HEK293T (cell line): ENCODE data around the gene POLE3.

Source experiments
- CTCF ChIA-PET: fragments of 350-600 bp; formaldehyde crosslinking; extraction: SDS; loops from one replicate; lab custom pipeline; 2021; ENCODE audit warnings: antibody characterized with exemption, inconsistent platforms; lab: Yijun Ruan, JAX
- POLR2A ChIA-PET: fragments of 350-600 bp; formaldehyde crosslinking; extraction: SDS; loops from one replicate; lab custom pipeline; 2020; ENCODE audit warnings: antibody characterized with exemption, inconsistent platforms; lab: Yijun Ruan, JAX
- DNase-seq: peaks from one replicate; pipeline ENCODE4 v3.0.0; 2012; ENCODE audit warnings: mixed read lengths; ENCODE audit errors: extremely low spot score
- ARNT ChIP-seq: fragments of 450-650 bp; IDR thresholded peaks from 2 replicates; pipeline ENCODE4 v1.6.1; 2017; ENCODE audit warnings: mild to moderate bottlenecking
- BHLHE40 ChIP-seq: fragments of 450-650 bp; IDR thresholded peaks from 2 replicates; pipeline ENCODE4 v1.6.1; 2016; ENCODE audit warnings: mild to moderate bottlenecking, moderate library complexity, borderline replicate concordance
- CTBP1 ChIP-seq: fragments of 450-650 bp; IDR thresholded peaks from 2 replicates; pipeline ENCODE4 v1.6.1; 2016; ENCODE audit warnings: borderline replicate concordance
- ELF4 ChIP-seq: fragments of 450-650 bp; IDR thresholded peaks from 2 replicates; pipeline ENCODE4 v1.6.1; 2017; ENCODE audit warnings: antibody characterized with exemption
- FOXA1 ChIP-seq: fragments of 450-650 bp; IDR thresholded peaks from 2 replicates; pipeline ENCODE4 v1.6.1; 2016; ENCODE audit warnings: mild to moderate bottlenecking
- FOXK2 ChIP-seq: fragments of 450-650 bp; IDR thresholded peaks from 2 replicates; pipeline ENCODE4 v1.6.1; 2016; ENCODE audit warnings: mild to moderate bottlenecking
- FOXM1 ChIP-seq: fragments of 450-650 bp; IDR thresholded peaks from 2 replicates; pipeline ENCODE4 v1.6.1; 2017; ENCODE audit warnings: mild to moderate bottlenecking, borderline replicate concordance
- HDGF ChIP-seq: fragments of 450-650 bp; IDR thresholded peaks from 2 replicates; pipeline ENCODE4 v1.6.1; 2017; ENCODE audit warnings: antibody characterized with exemption, borderline replicate concordance
- L3MBTL2 ChIP-seq: fragments of 450-650 bp; conservative IDR thresholded peaks from 2 replicates; pipeline ENCODE4 v1.6.1; 2016; ENCODE audit warnings: mild to moderate bottlenecking
- LEF1 ChIP-seq: fragments of 450-650 bp; IDR thresholded peaks from 2 replicates; pipeline ENCODE4 v1.6.1; 2017; ENCODE audit warnings: mild to moderate bottlenecking, borderline replicate concordance
- NFRKB ChIP-seq: fragments of 450-650 bp; IDR thresholded peaks from 2 replicates; pipeline ENCODE4 v1.6.1; 2016; ENCODE audit warnings: mild to moderate bottlenecking, moderate library complexity
- PKNOX1 ChIP-seq: fragments of 450-650 bp; IDR thresholded peaks from 2 replicates; pipeline ENCODE4 v1.6.1; 2016
- SP1 ChIP-seq: fragments of 450-650 bp; IDR thresholded peaks from 2 replicates; pipeline ENCODE4 v1.6.1; 2017
- SUZ12 ChIP-seq: fragments of 450-650 bp; IDR thresholded peaks from 2 replicates; pipeline ENCODE4 v1.6.1; 2016; ENCODE audit warnings: mild to moderate bottlenecking
- TARDBP ChIP-seq: fragments of 450-650 bp; IDR thresholded peaks from 2 replicates; pipeline ENCODE4 v1.6.1; 2016
- ZNF384 ChIP-seq: fragments of 450-650 bp; IDR thresholded peaks from 2 replicates; pipeline ENCODE4 v1.6.1; 2016

Gene POLE3

GRCh38 chr9:113375057-113376023 is 35.1 kb downstream of the POLE3 start:
- TF ChIP-seq SP1, result no peak
- no peak for TF ChIP-seq ARNT
- no peak for TF ChIP-seq PKNOX1
- TF ChIP-seq FOXA1, result no peak
- TF ChIP-seq CTBP1, result no peak
- TF ChIP-seq LEF1, result no peak
- no peak for TF ChIP-seq L3MBTL2
- no peak for TF ChIP-seq NFRKB
- TF ChIP-seq FOXM1, result no peak
- TF ChIP-seq TARDBP, result no peak
- no peak for TF ChIP-seq FOXK2
- TF ChIP-seq ZNF384, result no peak
- TF ChIP-seq BHLHE40, result no peak
- no peak for TF ChIP-seq HDGF
- no peak for TF ChIP-seq SUZ12
- no peak for TF ChIP-seq ELF4
- ChIA-PET POLR2A (interaction anchor here (0.7 to 1.3 kb wide), 2 partner anchors 36 to 100 kb away, joined by 3 read pairs; partner anchors contain the start of genes CDC26, PRPF4 and WDR31), CTCF (interaction anchor here (0.6 to 0.9 kb wide), 2 partner anchors 14 to 101 kb away, joined by 3 read pairs; no protein-coding TSS in a partner anchor)
- no peak for DNase-seq

GRCh38 chr9:113373676-113374392 is 36.6 kb downstream of the POLE3 start:
- CTCF ChIA-PET, result interaction anchor here (0.9 kb wide), 1 partner anchor 12 kb away, joined by 3 read pairs; no protein-coding TSS in a partner anchor
- no peak for TF ChIP-seq ARNT
- TF ChIP-seq TARDBP, result no peak
- TF ChIP-seq FOXA1, result no peak
- TF ChIP-seq L3MBTL2, result no peak
- TF ChIP-seq LEF1, result no peak
- no peak for TF ChIP-seq PKNOX1
- no peak for TF ChIP-seq HDGF
- TF ChIP-seq ZNF384, result no peak
- no peak for TF ChIP-seq NFRKB
- no peak for TF ChIP-seq FOXM1
- TF ChIP-seq SUZ12, result no peak
- TF ChIP-seq CTBP1, result no peak
- TF ChIP-seq FOXK2, result no peak
- no peak for DNase-seq
- POLR2A ChIA-PET, result no interaction called here

- TF ChIP-seq ZNF384, result no peak
- TF ChIP-seq HDGF, result no peak
- TF ChIP-seq BHLHE40, result no peak
- TF ChIP-seq SP1, result no peak
- TF ChIP-seq FOXM1, result no peak
- ChIA-PET POLR2A (no interaction called here), CTCF (no interaction called here)
- no peak for DNase-seq
These were observed 37.2 kb downstream of the POLE3 start for GRCh38 chr9:113373256-113373655.

GRCh38 chr9:113372059-113372458 is 38.4 kb downstream of the POLE3 start:
- TF ChIP-seq FOXA1, result no peak
- TF ChIP-seq ZNF384, result no peak
- TF ChIP-seq PKNOX1, result no peak
- no peak for TF ChIP-seq HDGF
- no peak for TF ChIP-seq LEF1
- TF ChIP-seq SP1, result no peak
- no peak for TF ChIP-seq FOXK2
- no peak for TF ChIP-seq SUZ12
- no peak for TF ChIP-seq NFRKB
- TF ChIP-seq FOXM1, result no peak
- TF ChIP-seq ARNT, result no peak
- no peak for TF ChIP-seq BHLHE40
- TF ChIP-seq TARDBP, result no peak
- no peak for TF ChIP-seq L3MBTL2
- no peak for TF ChIP-seq ELF4
- CTCF ChIA-PET, result no interaction called here

GRCh38 chr9:113370806-113371325 is 39.6 kb downstream of the POLE3 start:
- CTCF ChIA-PET, result no interaction called here
- DNase-seq, result no peak
- no peak for TF ChIP-seq LEF1
- no peak for TF ChIP-seq TARDBP
- no peak for TF ChIP-seq ELF4
- TF ChIP-seq ZNF384, result no peak
- TF ChIP-seq ARNT, result no peak
- no peak for TF ChIP-seq L3MBTL2
- TF ChIP-seq CTBP1, result no peak
- no peak for TF ChIP-seq SP1
- TF ChIP-seq FOXK2, result no peak
- TF ChIP-seq BHLHE40, result no peak
- TF ChIP-seq FOXM1, result no peak
- POLR2A ChIA-PET, result interaction anchor here (1.6 kb wide), 1 partner anchor 31 kb away, joined by 7 read pairs; the partner anchor contains the start of gene WDR31

More at GRCh38 chr9:113372059-113372458, 38.4 kb downstream of the POLE3 start:
- POLR2A ChIA-PET, result no interaction called here
- no peak for DNase-seq
